HEK293 (cell line): ENCODE data around the gene CASP8AP2.

Source experiments
- CTCF ChIA-PET: fragments of 350-600 bp; formaldehyde crosslinking; extraction: SDS; loops from one replicate; lab custom pipeline; 2021; ENCODE audit warnings: antibody characterized with exemption; lab: Yijun Ruan, JAX
- POLR2A ChIA-PET: fragments of 300-600 bp; formaldehyde crosslinking; extraction: SDS; loops from one replicate; lab custom pipeline; 2020; ENCODE audit warnings: antibody characterized with exemption, inconsistent platforms; lab: Yijun Ruan, JAX
- H3K27ac ChIP-seq: fragments of 200-500 bp; sonication (Bioruptor generic); 2 replicates; pipeline ENCODE4 v1.5.1; 2014; ENCODE audit warnings: low read depth, low read length, control low read depth, inconsistent platforms; ENCODE audit errors: extremely low read depth
- H3K36me3 ChIP-seq, 2 experiments: fragments of 200-500 bp in 1 of 2; sonication (Bioruptor generic) in 1 of 2; 1 replicate in 1 of 2; 2 replicates in 1 of 2; pipeline ENCODE4 v1.5.1; 2014 to 2017; ENCODE audit warnings: inconsistent platforms in 2 of 2, low read length in 2 of 2; ENCODE audit not compliant: control insufficient read depth in 2 of 2, insufficient read depth in 1 of 2
- H3K4me1 ChIP-seq: fragments of 200-500 bp; sonication (Bioruptor generic); 2 replicates; pipeline ENCODE4 v1.5.1; 2014; ENCODE audit warnings: mild to moderate bottlenecking, low read length, inconsistent platforms; ENCODE audit not compliant: control insufficient read depth, insufficient read depth
- H3K4me3 ChIP-seq: 2 replicates; pipeline ENCODE4 v1.5.1; 2011; ENCODE audit warnings: low read depth, mild to moderate bottlenecking, control low read depth, low read length, moderate library complexity
- H3K9me3 ChIP-seq: fragments of 200-500 bp; sonication (Bioruptor generic); 2 replicates; pipeline ENCODE4 v1.5.1; 2014; ENCODE audit warnings: low read depth, low read length, inconsistent platforms; ENCODE audit not compliant: control insufficient read depth, insufficient read depth
- KLF10 ChIP-seq: fragments of 450-650 bp; IDR thresholded peaks from 2 replicates; pipeline ENCODE4 v1.5.1; 2018; ENCODE audit warnings: missing biosample characterization, mild to moderate bottlenecking, missing genetic modification characterization
- RBAK ChIP-seq: fragments of 450-650 bp; formaldehyde crosslinking; IDR thresholded peaks from 2 replicates; pipeline ENCODE4 v1.5.1; 2016; ENCODE audit warnings: missing biosample characterization, missing genetic modification characterization
- SCRT2 ChIP-seq: fragments of 450-650 bp; formaldehyde crosslinking; IDR thresholded peaks from 2 replicates; pipeline ENCODE4 v1.5.1; 2016; ENCODE audit warnings: missing biosample characterization, missing genetic modification characterization
- YY2 ChIP-seq: fragments of 450-650 bp; formaldehyde crosslinking; IDR thresholded peaks from 2 replicates; pipeline ENCODE4 v1.5.1; 2016; ENCODE audit warnings: missing biosample characterization, missing genetic modification characterization
- ZBTB48 ChIP-seq: fragments of 450-650 bp; formaldehyde crosslinking; IDR thresholded peaks from 2 replicates; pipeline ENCODE4 v1.5.1; 2016; ENCODE audit warnings: missing biosample characterization, missing genetic modification characterization
- ZFP3 ChIP-seq: fragments of 450-650 bp; formaldehyde crosslinking; IDR thresholded peaks from 2 replicates; pipeline ENCODE4 v1.5.1; 2016; ENCODE audit warnings: low read depth, missing biosample characterization, missing genetic modification characterization
- ZNF133 ChIP-seq: fragments of 450-650 bp; formaldehyde crosslinking; IDR thresholded peaks from 2 replicates; pipeline ENCODE4 v1.5.1; 2016; ENCODE audit warnings: missing biosample characterization, missing genetic modification characterization
- ZNF202 ChIP-seq: fragments of 450-650 bp; formaldehyde crosslinking; IDR thresholded peaks from 2 replicates; pipeline ENCODE4 v1.5.1; 2016; ENCODE audit warnings: missing biosample characterization, missing genetic modification characterization, borderline replicate concordance
- ZNF423 ChIP-seq: fragments of 450-650 bp; formaldehyde crosslinking; IDR thresholded peaks from 2 replicates; pipeline ENCODE4 v1.5.1; 2016; ENCODE audit warnings: missing biosample characterization, missing genetic modification characterization
- ZNF560 ChIP-seq: fragments of 450-650 bp; formaldehyde crosslinking; IDR thresholded peaks from 2 replicates; pipeline ENCODE4 v1.5.1; 2017; ENCODE audit warnings: missing biosample characterization, missing genetic modification characterization, borderline replicate concordance
- ZNF585B ChIP-seq: fragments of 450-650 bp; formaldehyde crosslinking; IDR thresholded peaks from 2 replicates; pipeline ENCODE4 v1.5.1; 2016; ENCODE audit warnings: missing biosample characterization, missing genetic modification characterization
- ZNF600 ChIP-seq: fragments of 450-650 bp; formaldehyde crosslinking; IDR thresholded peaks from 2 replicates; pipeline ENCODE4 v1.5.1; 2016; ENCODE audit warnings: missing biosample characterization, missing genetic modification characterization
- ZNF624 ChIP-seq: fragments of 450-650 bp; formaldehyde crosslinking; IDR thresholded peaks from 2 replicates; pipeline ENCODE4 v1.5.1; 2017; ENCODE audit warnings: missing biosample characterization, missing genetic modification characterization
- ZNF654 ChIP-seq: fragments of 450-650 bp; formaldehyde crosslinking; IDR thresholded peaks from 2 replicates; pipeline ENCODE4 v1.5.1; 2016; ENCODE audit warnings: low read depth, missing biosample characterization, missing genetic modification characterization
- ZNF658 ChIP-seq: fragments of 450-650 bp; formaldehyde crosslinking; IDR thresholded peaks from 2 replicates; pipeline ENCODE4; 2016; ENCODE audit warnings: missing biosample characterization, missing genetic modification characterization
- ZNF660 ChIP-seq: fragments of 450-650 bp; IDR thresholded peaks from 2 replicates; pipeline ENCODE4 v1.5.1; 2018; ENCODE audit warnings: missing biosample characterization, mild to moderate bottlenecking, missing genetic modification characterization
- ZNF701 ChIP-seq: fragments of 450-650 bp; formaldehyde crosslinking; IDR thresholded peaks from 2 replicates; pipeline ENCODE4 v1.5.1; 2016; ENCODE audit warnings: missing biosample characterization, missing genetic modification characterization
- ZNF76 ChIP-seq: fragments of 450-650 bp; formaldehyde crosslinking; IDR thresholded peaks from 2 replicates; pipeline ENCODE4; 2016; ENCODE audit warnings: low read depth, missing biosample characterization, missing genetic modification characterization, borderline replicate concordance
- ZNF768 ChIP-seq: fragments of 450-650 bp; formaldehyde crosslinking; IDR thresholded peaks from 2 replicates; pipeline ENCODE4 v1.5.1; 2018; ENCODE audit warnings: missing biosample characterization, mild to moderate bottlenecking, missing genetic modification characterization
- ZNF837 ChIP-seq: fragments of 450-650 bp; formaldehyde crosslinking; IDR thresholded peaks from 2 replicates; pipeline ENCODE4 v1.5.1; 2016; ENCODE audit warnings: missing biosample characterization, missing genetic modification characterization
- TF ChIP-seq, protein P1 (sequence below): fragments of 450-650 bp; formaldehyde crosslinking; IDR thresholded peaks from 2 replicates; pipeline ENCODE4 v1.5.1; 2017; ENCODE audit warnings: missing biosample characterization, missing genetic modification characterization
- TF ChIP-seq, protein P2 (sequence below): fragments of 450-650 bp; formaldehyde crosslinking; IDR thresholded peaks from 2 replicates; pipeline ENCODE4 v1.5.1; 2016; ENCODE audit warnings: missing biosample characterization, missing genetic modification characterization
- TF ChIP-seq, protein P3 (sequence below): IDR thresholded peaks from 2 replicates; pipeline ENCODE4 v1.6.1; 2011; ENCODE audit warnings: mild to moderate bottlenecking, low read depth, low read length, borderline replicate concordance
- TF ChIP-seq, protein P4 (sequence below): fragments of 450-650 bp; formaldehyde crosslinking; IDR thresholded peaks from 2 replicates; pipeline ENCODE4 v1.5.1; 2017; ENCODE audit warnings: missing biosample characterization, missing genetic modification characterization
- TF ChIP-seq, protein P5 (sequence below): fragments of 450-650 bp; formaldehyde crosslinking; IDR thresholded peaks from 2 replicates; pipeline ENCODE4 v1.5.1; 2016; ENCODE audit warnings: missing biosample characterization, missing genetic modification characterization
- TF ChIP-seq, protein P6 (sequence below): fragments of 450-650 bp; formaldehyde crosslinking; IDR thresholded peaks from 2 replicates; pipeline ENCODE4 v1.5.1; 2016; ENCODE audit warnings: missing biosample characterization, missing genetic modification characterization

CASP8AP2 gene

DNA sequence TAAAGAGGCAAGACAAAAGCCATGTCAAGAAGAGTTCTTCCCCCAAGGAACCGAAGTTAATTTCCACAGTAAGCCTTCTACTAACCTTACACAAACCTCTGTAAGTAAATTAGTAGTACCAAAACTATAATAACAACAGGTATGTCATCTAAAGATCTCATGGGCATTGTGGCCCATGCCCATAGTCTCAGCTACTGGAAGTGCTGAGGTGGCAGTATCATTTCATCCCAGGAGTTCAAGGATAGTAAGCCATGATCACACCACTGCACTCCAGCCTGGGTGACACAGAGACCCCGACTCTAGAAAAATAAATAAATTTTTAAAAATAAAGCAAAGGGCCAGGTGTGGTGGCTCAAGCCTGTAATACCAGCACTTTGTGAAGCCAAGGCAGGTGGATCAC is 39.3 kb upstream of the CASP8AP2 start:
- Histone ChIP-seq H3K4me1 (no peaks in the 10 kb centered on the region), H3K27ac (no peak overlapping the region), H3K36me3 (peaks cover 4 to 80% of the 10 kb centered on the region in 2 experiments; a peak in 2 of 3 replicates), H3K9me3 (no peaks in the 10 kb centered on the region), H3K4me3 (no peak overlapping the region)
- CTCF ChIA-PET, result interaction anchor here (0.6 kb wide), 2 partner anchors 146 to 361 kb away, joined by 3 read pairs; no protein-coding TSS in a partner anchor
- TF ChIP-seq ZNF600 (tag by site-specific recombination) (no peak), ZNF202 (no peak), ZFP3 (tag by site-specific recombination) (no peak), ZNF660 (tag by site-specific recombination) (no peak), KLF10 (tag by site-specific recombination) (no peak), ZNF423 (tag by site-specific recombination) (no peak), ZNF768 (tag by site-specific recombination) (no peak), YY2 (tag by site-specific recombination) (no peak), ZNF654 (tag by site-specific recombination) (no peak), ZNF76 (tag by site-specific recombination) (no peak), RBAK (no peak), ZNF701 (tag by site-specific recombination) (no peak), ZNF560 (tag by site-specific recombination) (no peak), ZNF837 (tag by site-specific recombination) (no peak), ZNF624 (tag by site-specific recombination) (no peak), ZNF133 (tag by site-specific recombination) (no peak)
- TF ChIP-seq, protein P1, sequence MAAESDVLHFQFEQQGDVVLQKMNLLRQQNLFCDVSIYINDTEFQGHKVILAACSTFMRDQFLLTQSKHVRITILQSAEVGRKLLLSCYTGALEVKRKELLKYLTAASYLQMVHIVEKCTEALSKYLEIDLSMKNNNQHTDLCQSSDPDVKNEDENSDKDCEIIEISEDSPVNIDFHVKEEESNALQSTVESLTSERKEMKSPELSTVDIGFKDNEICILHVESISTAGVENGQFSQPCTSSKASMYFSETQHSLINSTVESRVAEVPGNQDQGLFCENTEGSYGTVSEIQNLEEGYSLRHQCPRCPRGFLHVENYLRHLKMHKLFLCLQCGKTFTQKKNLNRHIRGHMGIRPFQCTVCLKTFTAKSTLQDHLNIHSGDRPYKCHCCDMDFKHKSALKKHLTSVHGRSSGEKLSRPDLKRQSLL (tag by site-specific recombination), result no peak
- TF ChIP-seq, protein P2, sequence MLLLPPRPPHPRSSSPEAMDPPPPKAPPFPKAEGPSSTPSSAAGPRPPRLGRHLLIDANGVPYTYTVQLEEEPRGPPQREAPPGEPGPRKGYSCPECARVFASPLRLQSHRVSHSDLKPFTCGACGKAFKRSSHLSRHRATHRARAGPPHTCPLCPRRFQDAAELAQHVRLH (tag by site-specific recombination), result no peak
- TF ChIP-seq, protein P3, sequence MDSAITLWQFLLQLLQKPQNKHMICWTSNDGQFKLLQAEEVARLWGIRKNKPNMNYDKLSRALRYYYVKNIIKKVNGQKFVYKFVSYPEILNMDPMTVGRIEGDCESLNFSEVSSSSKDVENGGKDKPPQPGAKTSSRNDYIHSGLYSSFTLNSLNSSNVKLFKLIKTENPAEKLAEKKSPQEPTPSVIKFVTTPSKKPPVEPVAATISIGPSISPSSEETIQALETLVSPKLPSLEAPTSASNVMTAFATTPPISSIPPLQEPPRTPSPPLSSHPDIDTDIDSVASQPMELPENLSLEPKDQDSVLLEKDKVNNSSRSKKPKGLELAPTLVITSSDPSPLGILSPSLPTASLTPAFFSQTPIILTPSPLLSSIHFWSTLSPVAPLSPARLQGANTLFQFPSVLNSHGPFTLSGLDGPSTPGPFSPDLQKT, result no peak
- TF ChIP-seq, protein P4, sequence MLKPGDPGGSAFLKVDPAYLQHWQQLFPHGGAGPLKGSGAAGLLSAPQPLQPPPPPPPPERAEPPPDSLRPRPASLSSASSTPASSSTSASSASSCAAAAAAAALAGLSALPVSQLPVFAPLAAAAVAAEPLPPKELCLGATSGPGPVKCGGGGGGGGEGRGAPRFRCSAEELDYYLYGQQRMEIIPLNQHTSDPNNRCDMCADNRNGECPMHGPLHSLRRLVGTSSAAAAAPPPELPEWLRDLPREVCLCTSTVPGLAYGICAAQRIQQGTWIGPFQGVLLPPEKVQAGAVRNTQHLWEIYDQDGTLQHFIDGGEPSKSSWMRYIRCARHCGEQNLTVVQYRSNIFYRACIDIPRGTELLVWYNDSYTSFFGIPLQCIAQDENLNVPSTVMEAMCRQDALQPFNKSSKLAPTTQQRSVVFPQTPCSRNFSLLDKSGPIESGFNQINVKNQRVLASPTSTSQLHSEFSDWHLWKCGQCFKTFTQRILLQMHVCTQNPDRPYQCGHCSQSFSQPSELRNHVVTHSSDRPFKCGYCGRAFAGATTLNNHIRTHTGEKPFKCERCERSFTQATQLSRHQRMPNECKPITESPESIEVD (tag by site-specific recombination), result no peak
- POLR2A ChIA-PET, result interaction anchor here (1.1 kb wide), 1 partner anchor 39 kb away, joined by 3 read pairs; no protein-coding TSS in a partner anchor

DNA sequence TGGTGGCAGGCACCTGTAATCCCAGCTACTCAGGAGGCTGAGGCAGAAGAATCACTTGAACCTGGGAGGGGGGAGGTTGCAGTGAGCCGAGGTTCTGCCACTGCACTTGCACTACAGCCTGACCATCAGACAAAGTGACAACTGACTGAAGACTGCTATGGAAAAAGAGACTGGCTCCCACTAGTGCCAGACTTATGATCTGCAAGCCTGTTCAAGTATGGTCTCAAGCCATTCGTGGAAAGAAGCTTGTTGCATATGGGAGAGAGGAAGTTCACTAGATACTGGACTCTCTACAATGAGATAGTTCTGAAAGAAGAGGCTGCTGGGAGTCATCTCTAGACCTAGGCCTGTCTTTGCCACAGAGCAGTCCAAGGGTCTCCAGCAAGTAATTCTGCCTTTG is 36.8 kb upstream of the CASP8AP2 start:
- Histone ChIP-seq H3K9me3 (no peaks in the 10 kb centered on the region), H3K4me3 (no peak overlapping the region), H3K36me3 (peaks cover 8 to 67% of the 10 kb centered on the region in 2 experiments; a peak in 2 of 3 replicates), H3K27ac (no peak overlapping the region), H3K4me1 (no peaks in the 10 kb centered on the region)
- POLR2A ChIA-PET, result interaction anchor here (1.2 kb wide), 1 partner anchor 36 kb away, joined by 6 read pairs; the partner anchor contains the start of gene CASP8AP2
- CTCF ChIA-PET, result interaction anchor here (0.6 to 2.0 kb wide), 25 partner anchors 10 to 810 kb away, joined by 3 to 22 read pairs (median 4); no protein-coding TSS in a partner anchor
- TF ChIP-seq SCRT2 (tag by site-specific recombination) (peak; percentile 88), ZNF600 (tag by site-specific recombination) (0 out of 2 replicates have a peak, but pooled peaks have one; percentile 46), ZNF658 (tag by site-specific recombination) (no peak), ZBTB48 (tag by site-specific recombination) (no peak), ZNF654 (tag by site-specific recombination) (peak; percentile 23), RBAK (no peak), ZNF585B (tag by site-specific recombination) (no peak)
- TF ChIP-seq, protein P5, sequence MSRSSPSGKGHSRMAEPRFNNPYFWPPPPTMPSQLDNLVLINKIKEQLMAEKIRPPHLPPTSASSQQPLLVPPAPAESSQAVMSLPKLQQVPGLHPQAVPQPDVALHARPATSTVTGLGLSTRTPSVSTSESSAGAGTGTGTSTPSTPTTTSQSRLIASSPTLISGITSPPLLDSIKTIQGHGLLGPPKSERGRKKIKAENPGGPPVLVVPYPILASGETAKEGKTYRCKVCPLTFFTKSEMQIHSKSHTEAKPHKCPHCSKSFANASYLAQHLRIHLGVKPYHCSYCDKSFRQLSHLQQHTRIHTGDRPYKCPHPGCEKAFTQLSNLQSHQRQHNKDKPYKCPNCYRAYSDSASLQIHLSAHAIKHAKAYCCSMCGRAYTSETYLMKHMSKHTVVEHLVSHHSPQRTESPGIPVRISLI (tag by site-specific recombination), result no peak
- TF ChIP-seq, protein P6, sequence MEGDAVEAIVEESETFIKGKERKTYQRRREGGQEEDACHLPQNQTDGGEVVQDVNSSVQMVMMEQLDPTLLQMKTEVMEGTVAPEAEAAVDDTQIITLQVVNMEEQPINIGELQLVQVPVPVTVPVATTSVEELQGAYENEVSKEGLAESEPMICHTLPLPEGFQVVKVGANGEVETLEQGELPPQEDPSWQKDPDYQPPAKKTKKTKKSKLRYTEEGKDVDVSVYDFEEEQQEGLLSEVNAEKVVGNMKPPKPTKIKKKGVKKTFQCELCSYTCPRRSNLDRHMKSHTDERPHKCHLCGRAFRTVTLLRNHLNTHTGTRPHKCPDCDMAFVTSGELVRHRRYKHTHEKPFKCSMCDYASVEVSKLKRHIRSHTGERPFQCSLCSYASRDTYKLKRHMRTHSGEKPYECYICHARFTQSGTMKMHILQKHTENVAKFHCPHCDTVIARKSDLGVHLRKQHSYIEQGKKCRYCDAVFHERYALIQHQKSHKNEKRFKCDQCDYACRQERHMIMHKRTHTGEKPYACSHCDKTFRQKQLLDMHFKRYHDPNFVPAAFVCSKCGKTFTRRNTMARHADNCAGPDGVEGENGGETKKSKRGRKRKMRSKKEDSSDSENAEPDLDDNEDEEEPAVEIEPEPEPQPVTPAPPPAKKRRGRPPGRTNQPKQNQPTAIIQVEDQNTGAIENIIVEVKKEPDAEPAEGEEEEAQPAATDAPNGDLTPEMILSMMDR (tag by site-specific recombination), result peak; percentile 56
